Measurements from ENCODE around the gene CHMP6.

- no peak for TF ChIP-seq EZH2 (IDR thresholded peaks at IDR 0.05)
- no peak for TF ChIP-seq CTCF (IDR thresholded peaks at IDR 0.05 in 2 of 3, conservative IDR thresholded peaks at IDR 0.05 in 1 of 3; ENCODE audit: borderline replicate concordance in 1 of 3, insufficient read depth in 1 of 3, low read depth in 2 of 3, low read length in 2 of 3)
- TF ChIP-seq CEBPB (IDR thresholded peaks at IDR 0.05; ENCODE audit: low read depth), result no peak
Measured at GRCh38 chr17:80942423-80943345, 49.0 kb upstream of the CHMP6 start.
